ENCODE results near the gene GPS1. TPM values are rescaled to one million over a fixed set of nuclear protein-coding genes. Genes with fewer than 3 reads are reported as not detected.

The GPS1 gene
- total RNA-seq, 4 donors from 2014 or later = 62.8 to 76.9 (median 69.5) TPM

DNA sequence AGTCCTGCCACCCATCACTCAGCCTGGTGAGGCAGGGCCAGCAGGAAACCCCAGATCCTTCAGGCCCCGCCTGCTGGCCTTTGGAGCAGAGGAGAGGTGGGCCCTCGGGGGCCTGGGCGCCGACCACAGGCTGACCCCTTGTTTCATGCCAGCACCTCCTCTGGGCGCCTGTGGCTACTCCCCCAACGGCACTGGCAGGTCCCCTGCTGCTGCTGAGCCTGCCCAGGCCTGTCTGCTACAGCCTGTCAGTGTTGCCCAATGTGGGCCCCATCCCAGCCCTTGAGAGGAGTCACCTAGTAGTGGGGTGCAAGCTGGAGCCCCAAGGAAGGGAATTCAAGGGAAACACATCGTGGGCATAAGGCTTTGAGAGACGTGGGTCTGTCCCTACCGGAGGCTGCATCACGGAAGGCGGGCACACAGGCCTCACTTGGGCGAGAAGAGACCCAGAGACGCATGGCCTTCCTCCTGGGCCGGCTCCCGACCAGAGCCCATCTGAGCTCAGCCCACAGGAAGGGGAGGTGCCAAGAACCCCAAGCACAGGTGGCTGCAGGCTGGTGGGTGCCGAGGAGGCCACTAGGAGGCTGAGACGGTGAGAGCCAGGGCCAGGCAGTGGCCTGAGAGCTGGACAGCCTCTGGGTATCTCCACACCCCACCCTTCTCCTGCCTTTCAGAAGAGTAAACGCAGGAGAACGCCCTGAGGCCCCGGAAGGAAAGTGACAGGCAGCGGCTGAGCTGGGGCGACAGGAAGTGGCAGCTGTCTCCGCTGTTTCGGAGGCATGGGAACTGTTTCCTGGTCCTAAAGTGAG, 54.4 kb downstream of the GPS1 start:
- no peaks in the 10 kb centered on the region for H3K9me3 ChIP-seq

DNA sequence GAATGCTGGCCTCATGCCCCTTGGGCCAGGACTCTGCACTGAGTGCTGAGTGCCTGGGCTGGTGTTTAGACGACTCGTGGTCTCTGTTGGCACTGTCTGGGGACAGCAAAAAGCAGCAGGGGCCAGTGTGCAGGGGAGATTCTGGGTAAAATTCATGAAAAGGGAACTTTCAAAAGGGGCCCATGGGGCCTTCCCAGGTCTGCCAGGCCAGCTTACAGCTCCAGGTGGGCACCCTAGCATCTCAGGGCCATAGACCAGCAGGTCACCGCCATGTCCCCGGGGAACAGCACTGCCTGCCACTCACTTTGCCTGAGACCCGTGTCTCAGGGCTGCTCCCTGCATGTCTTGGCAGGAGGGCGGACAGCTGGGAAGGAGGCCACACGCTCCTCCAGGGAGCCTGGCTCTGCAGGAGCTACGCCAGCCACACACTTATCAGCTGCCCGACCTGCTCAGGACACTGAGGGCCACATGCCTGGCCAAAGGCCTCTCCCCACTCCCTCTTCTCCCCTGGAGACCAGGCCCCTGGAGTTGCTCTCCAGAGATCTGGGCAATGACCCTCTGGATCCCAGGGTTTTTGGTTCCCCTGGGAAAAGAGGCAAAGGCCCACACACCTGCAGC, 55.1 kb downstream of the GPS1 start:
- H3K27me3 ChIP-seq = no peaks in the 10 kb centered on the region
- intact Hi-C loops (cut with DNase I) = no loop called here
- DNase-seq = no peak
- H3K9me3 ChIP-seq = no peaks in the 10 kb centered on the region
- H3K36me3 ChIP-seq = no peaks in the 10 kb centered on the region
- TF ChIP-seq, protein P1, sequence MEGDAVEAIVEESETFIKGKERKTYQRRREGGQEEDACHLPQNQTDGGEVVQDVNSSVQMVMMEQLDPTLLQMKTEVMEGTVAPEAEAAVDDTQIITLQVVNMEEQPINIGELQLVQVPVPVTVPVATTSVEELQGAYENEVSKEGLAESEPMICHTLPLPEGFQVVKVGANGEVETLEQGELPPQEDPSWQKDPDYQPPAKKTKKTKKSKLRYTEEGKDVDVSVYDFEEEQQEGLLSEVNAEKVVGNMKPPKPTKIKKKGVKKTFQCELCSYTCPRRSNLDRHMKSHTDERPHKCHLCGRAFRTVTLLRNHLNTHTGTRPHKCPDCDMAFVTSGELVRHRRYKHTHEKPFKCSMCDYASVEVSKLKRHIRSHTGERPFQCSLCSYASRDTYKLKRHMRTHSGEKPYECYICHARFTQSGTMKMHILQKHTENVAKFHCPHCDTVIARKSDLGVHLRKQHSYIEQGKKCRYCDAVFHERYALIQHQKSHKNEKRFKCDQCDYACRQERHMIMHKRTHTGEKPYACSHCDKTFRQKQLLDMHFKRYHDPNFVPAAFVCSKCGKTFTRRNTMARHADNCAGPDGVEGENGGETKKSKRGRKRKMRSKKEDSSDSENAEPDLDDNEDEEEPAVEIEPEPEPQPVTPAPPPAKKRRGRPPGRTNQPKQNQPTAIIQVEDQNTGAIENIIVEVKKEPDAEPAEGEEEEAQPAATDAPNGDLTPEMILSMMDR (IDR thresholded peaks at IDR 0.05) = no peak
- no peak for TF ChIP-seq POLR2A (IDR thresholded peaks at IDR 0.05)
- H3K27ac ChIP-seq = peak overlapping the region; percentile 71 to 91 (median 86)
- 20 to 27% methylated on average over 2 to 3 of the region's 9 CpGs for WGBS, 2 donors
- H3K4me1 ChIP-seq = peaks cover 41 to 79% (median 45%) of the 10 kb centered on the region in 3 donors
- H3K4me3 ChIP-seq = peak overlapping the region; percentile 4 to 51 (median 30)

More for the DNA sequence above, 54.4 kb downstream of the GPS1 start:
- no peak for DNase-seq
- TF ChIP-seq, protein P1 (IDR thresholded peaks at IDR 0.05) = peak in 3 of 6 experiments; percentile 23 to 41 (median 37)
- peak in 2 of 4 donors; percentile 15 to 46 for TF ChIP-seq POLR2A (IDR thresholded peaks at IDR 0.05)
- 0 to 19% methylated on average over 10 to 13 of the region's 24 CpGs for WGBS, 2 donors
- peak overlapping the region; percentile 71 to 91 (median 86) for H3K27ac ChIP-seq
- peaks cover 41 to 86% (median 46%) of the 10 kb centered on the region in 3 donors for H3K4me1 ChIP-seq
- H3K36me3 ChIP-seq = no peaks in the 10 kb centered on the region
- no peaks in the 10 kb centered on the region for H3K27me3 ChIP-seq
- intact Hi-C loops (cut with DNase I) = no loop called here
- peak overlapping the region; percentile 4 to 51 (median 30) for H3K4me3 ChIP-seq

Other genes starting within 250 kb of the GPS1 start
- gene GCGR, start 247.7 kb upstream of the GPS1 start, total RNA-seq = not detected
- gene MCRIP1, start 218.6 kb upstream of the GPS1 start, total RNA-seq = 10 to 100 TPM in 3 of 4 donors, 1 to 10 TPM in 1; 8.7 to 28.0 (median 13.2) TPM
- gene PPP1R27, start 216.8 kb upstream of the GPS1 start, total RNA-seq = not detected
- 1,000 to 10,000 TPM in 3 of 4 donors, 100 to 1,000 TPM in 1; 459 to 2,191 (median 1,569) TPM for gene P4HB, start 191.4 kb upstream of the GPS1 start, total RNA-seq
- gene ARHGDIA, start 180.6 kb upstream of the GPS1 start, total RNA-seq = 100 to 1,000 TPM; 166 to 239 (median 176) TPM
- 100 to 1,000 TPM in 2 of 4 donors, 10 to 100 TPM in 2; 75.3 to 133 (median 95.0) TPM for gene ALYREF, start 160.3 kb upstream of the GPS1 start, total RNA-seq
- gene ANAPC11, start 160.2 kb upstream of the GPS1 start, total RNA-seq = 100 to 1,000 TPM in 3 of 4 donors, 10 to 100 TPM in 1; 92.9 to 133 (median 104) TPM
- gene NPB, start 149.7 kb upstream of the GPS1 start, total RNA-seq = 1 to 10 TPM in 3 of 4 donors, under 1 TPM in 1; 0.53 to 7.4 (median 1.5) TPM
- gene PCYT2, start 140.5 kb upstream of the GPS1 start, total RNA-seq = 10 to 100 TPM; 18.6 to 38.5 (median 34.6) TPM
- 10 to 100 TPM; 52.6 to 81.0 (median 60.7) TPM for gene SIRT7, start 133.7 kb upstream of the GPS1 start, total RNA-seq
- 10 to 100 TPM in 3 of 4 donors, 1 to 10 TPM in 1; 10.0 to 26.6 (median 23.5) TPM for gene MAFG, start 124.2 kb upstream of the GPS1 start, total RNA-seq
- 10 to 100 TPM; 14.0 to 24.3 (median 17.4) TPM for gene PYCR1, start 114.6 kb upstream of the GPS1 start, total RNA-seq
- gene MYADML2, start 104.7 kb upstream of the GPS1 start, total RNA-seq = not detected
- under 1 TPM in 3 of 4 donors, not detected in 1; 0.11 to 0.94 (median 0.19) TPM for gene NOTUM, start 90.7 kb upstream of the GPS1 start, total RNA-seq
- 10 to 100 TPM; 10.1 to 21.0 (median 17.1) TPM for gene ASPSCR1, start 74.3 kb upstream of the GPS1 start, total RNA-seq
- 100 to 1,000 TPM in 2 of 4 donors, 10 to 100 TPM in 2; 52.1 to 144 (median 106) TPM for gene CENPX, start 29.0 kb upstream of the GPS1 start, total RNA-seq
- gene LRRC45, start 28.6 kb upstream of the GPS1 start, total RNA-seq = 10 to 100 TPM in 3 of 4 donors, 1 to 10 TPM in 1; 9.7 to 21.2 (median 18.3) TPM
- 10 to 100 TPM in 1 of 4 donors, 1 to 10 TPM in 3; 4.9 to 10.4 (median 7.0) TPM for gene RAC3, start 20.2 kb upstream of the GPS1 start, total RNA-seq
- gene DCXR, start 14.2 kb upstream of the GPS1 start, total RNA-seq = 100 to 1,000 TPM in 3 of 4 donors, 10 to 100 TPM in 1; 89.1 to 162 (median 135) TPM
- 10 to 100 TPM; 24.9 to 38.1 (median 31.2) TPM for gene RFNG, start 87 bp upstream of the GPS1 start, total RNA-seq
- gene DUS1L, start 13.9 kb downstream of the GPS1 start, total RNA-seq = 100 to 1,000 TPM in 3 of 4 donors, 10 to 100 TPM in 1; 53.3 to 125 (median 105) TPM
- 100 to 1,000 TPM in 2 of 4 donors, 10 to 100 TPM in 2; 72.8 to 302 (median 143) TPM for gene FASN, start 46.3 kb downstream of the GPS1 start, total RNA-seq
- 10 to 100 TPM in 2 of 4 donors, 1 to 10 TPM in 2; 7.9 to 22.1 (median 9.8) TPM for gene CCDC57, start 160.9 kb downstream of the GPS1 start, total RNA-seq
- 10 to 100 TPM; 18.8 to 32.9 (median 21.7) TPM for gene SLC16A3, start 177.1 kb downstream of the GPS1 start, total RNA-seq
- gene CSNK1D, start 221.8 kb downstream of the GPS1 start, total RNA-seq = 100 to 1,000 TPM in 1 of 4 donors, 10 to 100 TPM in 3; 24.6 to 102 (median 57.1) TPM

Data from esophagus squamous epithelium (tissue), 5 donors.